ENCODE measurements around the gene TUSC2. TPM values are rescaled to one million over a fixed set of nuclear protein-coding genes. Genes with fewer than 3 reads are reported as not detected.

Gene TUSC2
- total RNA-seq, 1 experiment from 2014 or later: 29.2 TPM

- CTCF ChIA-PET: interaction anchor here (0.6 to 2.1 kb wide), 4 partner anchors 23 to 45 kb away, joined by 4 to 6 read pairs (median 4); partner anchors contain the start of genes SEMA3B and TUSC2
- H3K4me1 Mint-ChIP-seq (ENCODE audit: low read depth, unreplicated experiment): peaks cover 19% of the 10 kb centered on the region
- H3K9me3 Mint-ChIP-seq (ENCODE audit: low read depth, unreplicated experiment): no peaks in the 10 kb centered on the region
- intact Hi-C loops (cut with micrococcal nuclease; ENCODE audit: unreplicated experiment): no loop called here
- peak; percentile 95 for DNase-seq
- H3K27ac Mint-ChIP-seq (ENCODE audit: unreplicated experiment): peak within 1 kb of the TSS; percentile 92
- H3K36me3 Mint-ChIP-seq (ENCODE audit: insufficient read depth, unreplicated experiment): peaks cover 37% of the 10 kb centered on the region
- TF ChIP-seq CTCF (IDR thresholded peaks at IDR 0.05; ENCODE audit: unreplicated experiment): no peak
- BruUV-seq (replicated peaks): TSS peak; percentile 85
- H3K4me3 Mint-ChIP-seq (ENCODE audit: low read depth, unreplicated experiment): peak within 1 kb of the TSS; percentile 73
- H3K27me3 Mint-ChIP-seq (ENCODE audit: unreplicated experiment): no peaks in the 10 kb centered on the region
Measured at GRCh38 chr3:50292159-50293078, 35.6 kb downstream of the TUSC2 start, which contains the start of gene IFRD2. Gene IFRD2, minus strand, starts transcription at chr3:50292429. Its CDS starts 155 bp downstream, at chr3:50292274.

- intact Hi-C loops (cut with micrococcal nuclease; ENCODE audit: unreplicated experiment): loop anchor here (2.0 kb wide), 1 partner anchor 55 kb away; no protein-coding TSS in a partner anchor
- no peaks in the 10 kb centered on the region for H3K9me3 Mint-ChIP-seq (ENCODE audit: low read depth, unreplicated experiment)
- DNase-seq: no peak
- CTCF ChIA-PET: no interaction called here
- H3K27me3 Mint-ChIP-seq (ENCODE audit: unreplicated experiment): no peaks in the 10 kb centered on the region
- no TSS peak for BruUV-seq (replicated peaks)
- peak overlapping the region; percentile 73 for H3K4me3 Mint-ChIP-seq (ENCODE audit: low read depth, unreplicated experiment)
- peaks cover 37% of the 10 kb centered on the region for H3K36me3 Mint-ChIP-seq (ENCODE audit: insufficient read depth, unreplicated experiment)
- TF ChIP-seq CTCF (IDR thresholded peaks at IDR 0.05; ENCODE audit: unreplicated experiment): no peak
- H3K27ac Mint-ChIP-seq (ENCODE audit: unreplicated experiment): no peak overlapping the region
- H3K4me1 Mint-ChIP-seq (ENCODE audit: low read depth, unreplicated experiment): peaks cover 19% of the 10 kb centered on the region
Measured at GRCh38 chr3:50290161-50290641, 37.8 kb downstream of the TUSC2 start.

GRCh38 chr3:50289130-50289529, 38.9 kb downstream of the TUSC2 start:
- TF ChIP-seq CTCF (IDR thresholded peaks at IDR 0.05; ENCODE audit: unreplicated experiment): no peak
- intact Hi-C loops (cut with micrococcal nuclease; ENCODE audit: unreplicated experiment): no loop called here
- CTCF ChIA-PET: no interaction called here
- Mint-ChIP-seq H3K4me1 (ENCODE audit: low read depth, unreplicated experiment) (peaks cover 19% of the 10 kb centered on the region), H3K9me3 (ENCODE audit: low read depth, unreplicated experiment) (no peaks in the 10 kb centered on the region), H3K27me3 (ENCODE audit: unreplicated experiment) (no peaks in the 10 kb centered on the region), H3K36me3 (ENCODE audit: insufficient read depth, unreplicated experiment) (peaks cover 43% of the 10 kb centered on the region), H3K4me3 (ENCODE audit: low read depth, unreplicated experiment) (no peak overlapping the region), H3K27ac (ENCODE audit: unreplicated experiment) (no peak overlapping the region)
- no TSS peak for BruUV-seq (replicated peaks)
- no peak for DNase-seq

DNA sequence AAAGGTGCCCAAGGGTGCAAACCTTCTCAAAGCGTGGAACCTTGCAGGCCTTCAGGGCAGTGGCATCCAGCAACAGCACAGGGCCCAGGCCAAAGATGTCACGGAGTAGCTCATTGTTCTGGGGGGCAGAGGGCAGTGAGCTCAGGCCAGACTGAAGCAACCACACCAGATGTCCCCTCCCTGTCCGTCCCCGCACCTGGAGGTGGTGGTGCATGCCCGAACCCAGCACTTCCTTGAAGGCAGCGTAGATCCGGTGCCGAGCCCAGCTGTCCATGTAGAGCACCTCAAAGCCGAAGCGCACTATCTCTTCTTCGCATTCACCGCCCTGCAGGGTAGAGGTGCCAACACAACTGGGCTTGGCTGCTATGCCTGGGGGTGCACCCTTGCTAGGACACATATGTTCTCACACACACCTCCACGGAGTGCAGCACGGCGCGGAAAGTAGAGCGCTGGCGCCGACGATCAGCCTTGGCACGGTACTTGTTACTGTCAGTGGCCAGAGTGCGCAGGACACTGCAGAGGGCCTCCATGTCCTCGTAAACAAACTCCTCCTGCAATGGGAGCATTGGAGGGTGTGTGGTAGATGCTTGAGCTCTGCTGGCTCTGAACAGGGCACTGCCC, 39.5 kb downstream of the TUSC2 start:
- peaks cover 43% of the 10 kb centered on the region for H3K36me3 Mint-ChIP-seq (ENCODE audit: insufficient read depth, unreplicated experiment)
- no peak for TF ChIP-seq CTCF (IDR thresholded peaks at IDR 0.05; ENCODE audit: unreplicated experiment)
- CTCF ChIA-PET: no interaction called here
- no peak overlapping the region for H3K27ac Mint-ChIP-seq (ENCODE audit: unreplicated experiment)
- H3K4me1 Mint-ChIP-seq (ENCODE audit: low read depth, unreplicated experiment): peaks cover 19% of the 10 kb centered on the region
- H3K27me3 Mint-ChIP-seq (ENCODE audit: unreplicated experiment): no peaks in the 10 kb centered on the region
- intact Hi-C loops (cut with micrococcal nuclease; ENCODE audit: unreplicated experiment): no loop called here
- no peaks in the 10 kb centered on the region for H3K9me3 Mint-ChIP-seq (ENCODE audit: low read depth, unreplicated experiment)
- no peak overlapping the region for H3K4me3 Mint-ChIP-seq (ENCODE audit: low read depth, unreplicated experiment)
- DNase-seq: no peak
- BruUV-seq (replicated peaks): no TSS peak

All from Calu3 (cell line).